H1 (cell line): ENCODE measurements around the gene NODAL. TPM values are rescaled to one million over a fixed set of nuclear protein-coding genes. Genes with fewer than 3 reads are reported as not detected.

ENCODE experiments used
- ASH2L ChIP-seq: fragments of 200-600, 300-600 bp; sonication (generic); IDR thresholded peaks from one replicate; pipeline ENCODE4 v1.7.1; 2017; ENCODE audit warnings: low read length
- BCL11A ChIP-seq, 2 experiments: IDR thresholded peaks; one replicate each; pipeline ENCODE4 v1.6.1; 2011; ENCODE audit warnings: low read depth in 2 of 2, low read length in 2 of 2, mild to moderate bottlenecking in 2 of 2
- BRCA1 ChIP-seq: IDR thresholded peaks from 2 replicates; pipeline ENCODE4 v1.6.1; 2012; ENCODE audit warnings: low read depth, low read length, improper control_type of control experiment
- CHD1 ChIP-seq: IDR thresholded peaks from 2 replicates; pipeline ENCODE4 v1.6.1; 2012; ENCODE audit warnings: low read depth, low read length, improper control_type of control experiment
- EGR1 ChIP-seq: IDR thresholded peaks from 2 replicates; pipeline ENCODE4 v1.6.1; 2011; ENCODE audit warnings: low read depth, low read length, borderline replicate concordance
- EZH2 ChIP-seq: fragments of 200-600 bp; sonication (generic); IDR thresholded peaks from 2 replicates; pipeline ENCODE4 v1.7.1; 2012; ENCODE audit warnings: low read depth, mild to moderate bottlenecking, moderate library complexity, low read length, inconsistent platforms; ENCODE audit not compliant: severe bottlenecking
- GTF2F1 ChIP-seq: IDR thresholded peaks from 2 replicates; pipeline ENCODE4 v1.6.1; 2012; ENCODE audit warnings: low read depth, low read length, improper control_type of control experiment, borderline replicate concordance
- HDAC6 ChIP-seq: IDR thresholded peaks from one replicate; pipeline ENCODE4 v1.7.1; 2012; ENCODE audit warnings: low read depth, mild to moderate bottlenecking, inconsistent platforms, low read length, moderate library complexity
- JUN ChIP-seq: IDR thresholded peaks from 2 replicates; pipeline ENCODE4 v1.6.1; 2011; ENCODE audit warnings: low read depth, mild to moderate bottlenecking, improper control_type of control experiment, low read length
- KDM1A ChIP-seq: fragments of 200-600, 300-600 bp; sonication (generic); IDR thresholded peaks from 2 replicates; pipeline ENCODE4 v1.7.1; 2016; ENCODE audit warnings: mild to moderate bottlenecking, low read length, borderline replicate concordance
- KDM4A ChIP-seq: IDR thresholded peaks from one replicate; pipeline ENCODE4 v1.7.1; 2012; ENCODE audit warnings: low read depth, mild to moderate bottlenecking, moderate library complexity, low read length, inconsistent platforms; ENCODE audit not compliant: severe bottlenecking
- MAFK ChIP-seq: IDR thresholded peaks from 2 replicates; pipeline ENCODE4 v1.6.1; 2012; ENCODE audit warnings: low read depth, mild to moderate bottlenecking, improper control_type of control experiment, low read length
- MAX ChIP-seq: IDR thresholded peaks from 2 replicates; pipeline ENCODE4 v1.6.1; 2012; ENCODE audit warnings: inconsistent platforms
- NRF1 ChIP-seq: IDR thresholded peaks from 2 replicates; pipeline ENCODE4 v1.6.1; 2011; ENCODE audit warnings: mild to moderate bottlenecking, low read depth, low read length, improper control_type of control experiment
- RAD21 ChIP-seq, 2 experiments: IDR thresholded peaks in 1 of 2; conservative IDR thresholded peaks in 1 of 2; 2 replicates each; pipeline ENCODE4 v1.6.1; 2011; ENCODE audit warnings: low read depth in 2 of 2, low read length in 2 of 2, improper control_type of control experiment in 1 of 2, inconsistent platforms in 1 of 2, mild to moderate bottlenecking in 1 of 2, moderate library complexity in 1 of 2
- RBBP5 ChIP-seq: IDR thresholded peaks from 2 replicates; pipeline ENCODE4 v1.7.1; 2012; ENCODE audit warnings: low read depth, mild to moderate bottlenecking, inconsistent platforms, low read length, moderate library complexity, borderline replicate concordance
- RXRA ChIP-seq: IDR thresholded peaks from 2 replicates; pipeline ENCODE4 v1.6.1; 2011; ENCODE audit warnings: low read depth, mild to moderate bottlenecking, low read length, moderate library complexity; ENCODE audit not compliant: insufficient read depth
- SIX5 ChIP-seq: IDR thresholded peaks from 2 replicates; pipeline ENCODE4 v1.6.1; 2011; ENCODE audit warnings: mild to moderate bottlenecking, low read depth, low read length
- SP4 ChIP-seq: IDR thresholded peaks from 2 replicates; pipeline ENCODE4 v1.6.1; 2012; ENCODE audit warnings: low read length, inconsistent platforms
- SRF ChIP-seq: IDR thresholded peaks from 2 replicates; pipeline ENCODE4 v1.6.1; 2011; ENCODE audit warnings: mild to moderate bottlenecking, low read depth, low read length, moderate library complexity
- TBP ChIP-seq: IDR thresholded peaks from 2 replicates; pipeline ENCODE4 v1.6.1; 2011; ENCODE audit warnings: low read depth, low read length, improper control_type of control experiment
- polyA plus RNA-seq, 7 experiments: library from polyadenylated mRNA; depleted of rRNA in 3 of 7; stranded (reverse) in 5 of 7; unstranded in 2 of 7; fragments of >200 nt in 5 of 7; fragments of 200-250 nt in 2 of 7; gene quantifications; 1 replicate in 5 of 7; 2 replicates in 1 of 7; 4 replicates in 1 of 7; pipeline versions ENCODE4 v1.2.1 to v1.2.3, GENCODE V29; 2011 to 2013; ENCODE audit warnings: missing spikeins in 2 of 7, mixed read lengths in 2 of 7
- total RNA-seq: library from RNA; stranded (reverse); fragmentation: NEBNext Ultra II Directional; extraction: Animal tissue kit (Norgen Biotek cat#: 25700); gene quantifications from 2 replicates; pipeline ENCODE4 v1.2.1, GENCODE V29; 2021

The NODAL gene
- total and polyA plus RNA-seq, 2 of the 8 experiments (the other 6 are each of a cell fraction or from before 2014, with no cell fraction given), result 2.0 to 7.3 TPM

DNA sequence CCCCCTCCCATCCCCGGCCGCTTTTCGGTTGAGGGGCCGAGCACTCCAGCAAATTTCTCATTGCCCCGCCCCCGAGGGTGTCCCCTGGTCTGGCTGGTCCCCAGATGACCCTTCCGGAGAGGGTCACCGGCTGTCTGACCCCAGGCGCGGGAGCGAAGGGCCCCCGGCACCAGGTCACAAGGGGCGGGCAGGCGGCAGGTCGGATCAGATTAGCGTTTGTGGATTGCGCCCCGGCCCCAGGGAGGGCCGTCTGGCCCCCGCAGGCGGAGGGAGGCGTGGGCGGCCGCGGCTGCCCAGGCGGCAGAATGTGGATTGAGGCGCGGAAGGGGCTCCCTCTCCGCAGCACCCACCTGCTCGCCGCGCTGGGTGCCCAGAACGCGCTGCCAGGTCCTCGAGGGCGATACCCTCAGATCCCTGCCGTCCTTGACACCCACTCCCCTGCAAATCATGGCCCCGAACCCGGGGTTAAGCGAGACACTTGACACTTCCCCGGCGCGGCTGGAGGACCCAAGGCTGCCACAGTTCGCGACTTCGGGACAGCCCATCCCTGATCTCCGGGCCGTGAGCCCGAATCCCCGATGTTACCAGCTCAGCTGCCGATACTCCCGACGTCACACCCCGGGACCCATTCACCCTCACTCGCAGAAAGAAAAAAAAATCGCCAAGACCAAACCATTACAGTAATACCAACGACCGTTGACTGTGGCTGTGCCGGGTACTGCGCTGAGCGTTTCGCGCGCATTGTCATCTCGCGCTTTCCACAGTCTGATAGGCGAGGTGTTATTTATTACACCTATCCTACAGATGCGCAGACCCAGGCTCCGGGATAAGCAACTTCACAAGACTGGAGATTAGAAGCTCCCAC is 953 bp downstream of the NODAL start (continued):
- TF ChIP-seq BCL11A (IDR thresholded peaks at IDR 0.05; ENCODE audit: low read depth in 2 of 2, low read length in 2 of 2), result no peak
- no peak for TF ChIP-seq JUN
- no peak for TF ChIP-seq RAD21 (IDR thresholded peaks at IDR 0.05 in 1 of 2, conservative IDR thresholded peaks at IDR 0.05 in 1 of 2; ENCODE audit: low read depth in 2 of 2, low read length in 2 of 2)
- TF ChIP-seq EZH2, result peak; percentile 78
- no peak for TF ChIP-seq HDAC6
- peak; percentile 43 for TF ChIP-seq KDM4A
- no peak for TF ChIP-seq GTF2F1
- TF ChIP-seq KDM1A, result no peak
- peak; percentile 54 for TF ChIP-seq MAX
- no peak for TF ChIP-seq SP4
- no peak for TF ChIP-seq BRCA1
- TF ChIP-seq EGR1, result peak; percentile 59; the same call in 1 of the 2 replicates
- TF ChIP-seq TBP, result no peak
- no peak for TF ChIP-seq CHD1
- no peak for TF ChIP-seq SRF
- TF ChIP-seq SIX5, result no peak
- TF ChIP-seq ASH2L, result peak; percentile 45
- no peak for TF ChIP-seq MAFK
- TF ChIP-seq NRF1, result no peak
- TF ChIP-seq RBBP5, result no peak
- 0 out of 2 replicates have a peak, but pooled peaks have one; percentile 33 for TF ChIP-seq RXRA
